Activated T-helper 17 cell treated with anti-CD3 and anti-CD28 coated beads, Interleukin-2, amount 50 U/mL, for 72 hours (primary cell): ENCODE data around the gene PODNL1. TPM values are rescaled to one million over a fixed set of nuclear protein-coding genes. Genes with fewer than 3 reads are reported as not detected.

Experiments used
- ATAC-seq: fragments of 150-1000 bp; cut with Tn5 transposase; replicated peaks from 2 replicates; pipeline ENCODE4 v1.10.0; 2021; ENCODE audit warnings: mild to moderate bottlenecking, moderate library complexity
- H3K27ac Mint-ChIP-seq: one replicate; pipeline ENCODE4 v1.8.0; 2022; ENCODE audit warnings: mixed read lengths
- H3K27me3 Mint-ChIP-seq: one replicate; pipeline ENCODE4 v1.8.0; 2022; ENCODE audit warnings: mixed read lengths
- H3K36me3 Mint-ChIP-seq: one replicate; pipeline ENCODE4 v1.8.0; 2022; ENCODE audit warnings: low read depth, mild to moderate bottlenecking, mixed read lengths
- H3K4me1 Mint-ChIP-seq: one replicate; pipeline ENCODE4 v1.8.0; 2022; ENCODE audit warnings: mixed read lengths
- H3K4me3 Mint-ChIP-seq: one replicate; pipeline ENCODE4 v1.8.0; 2022; ENCODE audit warnings: mild to moderate bottlenecking, mixed read lengths
- H3K9me3 Mint-ChIP-seq: one replicate; pipeline ENCODE4 v1.8.0; 2022; ENCODE audit warnings: mixed read lengths
- total RNA-seq, 2 donors: library from RNA; stranded (reverse); gene quantifications; one replicate each; pipeline ENCODE4 v1.2.3, GENCODE V29; 2022

The PODNL1 gene
- total RNA-seq, 2 donors from 2014 or later: 0.90 to 1.0 TPM

- no peaks in the 10 kb centered on the region for H3K9me3 Mint-ChIP-seq
- H3K27me3 Mint-ChIP-seq: no peaks in the 10 kb centered on the region
- ATAC-seq: no peak
- H3K27ac Mint-ChIP-seq: no peak overlapping the region
- peaks cover 66% of the 10 kb centered on the region for H3K36me3 Mint-ChIP-seq
- H3K4me1 Mint-ChIP-seq: no peaks in the 10 kb centered on the region
- no peak overlapping the region for H3K4me3 Mint-ChIP-seq
Observed at GRCh38 chr19:13955662-13956364, 17.6 kb upstream of the PODNL1 start.

GRCh38 chr19:13954185-13954584 is 16.0 kb upstream of the PODNL1 start:
- Mint-ChIP-seq H3K27ac (peak overlapping the region; percentile 63), H3K27me3 (no peaks in the 10 kb centered on the region), H3K4me1 (no peaks in the 10 kb centered on the region), H3K36me3 (peaks cover 60% of the 10 kb centered on the region), H3K9me3 (no peaks in the 10 kb centered on the region), H3K4me3 (peak overlapping the region; percentile 96)
- ATAC-seq: no peak

- Mint-ChIP-seq H3K9me3 (no peaks in the 10 kb centered on the region), H3K27ac (peak overlapping the region; percentile 63), H3K4me3 (peak overlapping the region; percentile 96), H3K36me3 (peaks cover 49% of the 10 kb centered on the region), H3K4me1 (no peaks in the 10 kb centered on the region), H3K27me3 (no peaks in the 10 kb centered on the region)
- no peak for ATAC-seq
Observed at GRCh38 chr19:13952931-13953531, 14.8 kb upstream of the PODNL1 start.

GRCh38 chr19:13952154-13952930 is 14.1 kb upstream of the PODNL1 start, which contains the start of gene DCAF15:
TSS of gene DCAF15 (plus strand) at chr19:13952509. CDS start at chr19:13952513, 4 bp downstream.
- peak within 1 kb of the TSS; percentile 93 for H3K27ac Mint-ChIP-seq
- peaks cover 43% of the 10 kb centered on the region for H3K36me3 Mint-ChIP-seq
- no peaks in the 10 kb centered on the region for H3K27me3 Mint-ChIP-seq
- H3K9me3 Mint-ChIP-seq: no peaks in the 10 kb centered on the region
- H3K4me1 Mint-ChIP-seq: no peaks in the 10 kb centered on the region
- ATAC-seq: peak; percentile 98
- peak within 1 kb of the TSS; percentile 96 for H3K4me3 Mint-ChIP-seq

- Mint-ChIP-seq H3K36me3 (peaks cover 37% of the 10 kb centered on the region), H3K4me1 (no peaks in the 10 kb centered on the region), H3K27me3 (no peaks in the 10 kb centered on the region), H3K4me3 (peak overlapping the region; percentile 96), H3K9me3 (no peaks in the 10 kb centered on the region), H3K27ac (peak overlapping the region; percentile 93)
- peak; percentile 18 for ATAC-seq
Observed at GRCh38 chr19:13951799-13952153, 13.6 kb upstream of the PODNL1 start.

- Mint-ChIP-seq H3K27ac (no peak overlapping the region), H3K36me3 (peaks cover 30% of the 10 kb centered on the region), H3K9me3 (no peaks in the 10 kb centered on the region), H3K27me3 (no peaks in the 10 kb centered on the region), H3K4me3 (peak overlapping the region; percentile 96), H3K4me1 (no peaks in the 10 kb centered on the region)
- ATAC-seq: no peak
Observed at GRCh38 chr19:13951043-13951442, 12.8 kb upstream of the PODNL1 start.

GRCh38 chr19:13946414-13946813 is 8.2 kb upstream of the PODNL1 start:
- ATAC-seq: no peak
- Mint-ChIP-seq H3K27ac (no peak overlapping the region), H3K36me3 (no peaks in the 10 kb centered on the region), H3K4me1 (no peaks in the 10 kb centered on the region), H3K9me3 (no peaks in the 10 kb centered on the region), H3K27me3 (no peaks in the 10 kb centered on the region), H3K4me3 (no peak overlapping the region)

GRCh38 chr19:13942023-13942684 is 3.9 kb upstream of the PODNL1 start:
- peaks cover 4% of the 10 kb centered on the region for H3K27me3 Mint-ChIP-seq
- peak; percentile 64 for ATAC-seq
- no peaks in the 10 kb centered on the region for H3K36me3 Mint-ChIP-seq
- no peak overlapping the region for H3K27ac Mint-ChIP-seq
- peaks cover 5% of the 10 kb centered on the region for H3K4me1 Mint-ChIP-seq
- H3K4me3 Mint-ChIP-seq: no peak overlapping the region
- H3K9me3 Mint-ChIP-seq: no peaks in the 10 kb centered on the region

GRCh38 chr19:13937479-13938300 is 527 bp downstream of the PODNL1 start:
- H3K4me1 Mint-ChIP-seq: peaks cover 10% of the 10 kb centered on the region
- no peak overlapping the region for H3K4me3 Mint-ChIP-seq
- no peak for ATAC-seq
- H3K36me3 Mint-ChIP-seq: no peaks in the 10 kb centered on the region
- H3K27ac Mint-ChIP-seq: no peak overlapping the region
- no peaks in the 10 kb centered on the region for H3K9me3 Mint-ChIP-seq
- peaks cover 14% of the 10 kb centered on the region for H3K27me3 Mint-ChIP-seq

GRCh38 chr19:13935765-13936510 is 2.3 kb downstream of the PODNL1 start:
- H3K27me3 Mint-ChIP-seq: peaks cover 14% of the 10 kb centered on the region

GRCh38 chr19:13934785-13935109 is 3.5 kb downstream of the PODNL1 start:
- Mint-ChIP-seq H3K4me1 (peaks cover 10% of the 10 kb centered on the region), H3K27ac (no peak overlapping the region), H3K4me3 (no peak overlapping the region), H3K36me3 (no peaks in the 10 kb centered on the region), H3K9me3 (no peaks in the 10 kb centered on the region), H3K27me3 (peaks cover 14% of the 10 kb centered on the region)
- ATAC-seq: no peak

More at GRCh38 chr19:13935765-13936510, 2.3 kb downstream of the PODNL1 start:
- no peak for ATAC-seq
- no peaks in the 10 kb centered on the region for H3K36me3 Mint-ChIP-seq
- H3K27ac Mint-ChIP-seq: no peak overlapping the region
- H3K4me1 Mint-ChIP-seq: peaks cover 10% of the 10 kb centered on the region
- no peaks in the 10 kb centered on the region for H3K9me3 Mint-ChIP-seq
- no peak overlapping the region for H3K4me3 Mint-ChIP-seq

- Mint-ChIP-seq H3K27me3 (peaks cover 14% of the 10 kb centered on the region), H3K9me3 (no peaks in the 10 kb centered on the region), H3K27ac (no peak overlapping the region), H3K36me3 (peaks cover 7% of the 10 kb centered on the region), H3K4me1 (peaks cover 10% of the 10 kb centered on the region), H3K4me3 (no peak overlapping the region)
- ATAC-seq: no peak
Observed at GRCh38 chr19:13932911-13933393, 5.3 kb downstream of the PODNL1 start.

- H3K27ac Mint-ChIP-seq: no peak overlapping the region
- H3K9me3 Mint-ChIP-seq: no peaks in the 10 kb centered on the region
- no peak overlapping the region for H3K4me3 Mint-ChIP-seq
- no peak for ATAC-seq
- H3K27me3 Mint-ChIP-seq: peaks cover 10% of the 10 kb centered on the region
- peaks cover 5% of the 10 kb centered on the region for H3K4me1 Mint-ChIP-seq
- peaks cover 11% of the 10 kb centered on the region for H3K36me3 Mint-ChIP-seq
Observed at GRCh38 chr19:13932149-13932637, 6.0 kb downstream of the PODNL1 start.
